Parietal lobe (tissue), 1 donor: ENCODE data around the gene GABPA. TPM values are rescaled to one million over a fixed set of nuclear protein-coding genes. Genes with fewer than 3 reads are reported as not detected.

Source experiments
- total RNA-seq: library from RNA; depleted of rRNA; stranded (reverse); fragments of >200 nt; gene quantifications from one replicate; pipeline ENCODE4 v1.2.3, GENCODE V29; 2014

Gene GABPA
- 40.7 TPM for total RNA-seq

GRCh38 chr21:25734904-25735645 lies at the start of gene GABPA, which contains the start of gene ATP5PF:
GABPA (plus strand) TSS chr21:25734972; CDS start chr21:25741599, 6,627 bp downstream.
ATP5PF (minus strand) TSS chr21:25734904; CDS start chr21:25729794, 5,110 bp downstream.

Other genes starting within 250 kb of the GABPA start
- gene MRPL39, start 127.5 kb upstream of the GABPA start, total RNA-seq: 36.0 TPM
- 41.0 TPM for gene JAM2, start 95.7 kb upstream of the GABPA start, total RNA-seq
- 53.2 TPM for gene ATP5PF, start 68 bp upstream of the GABPA start, total RNA-seq